Right renal cortex interstitium (tissue), 3 donors: ENCODE results near the gene AP2M1. TPM values are rescaled to one million over a fixed set of nuclear protein-coding genes. Genes with fewer than 3 reads are reported as not detected.
"Not testable (repeated sequence)": the region's sequence is repeated elsewhere in the genome, so short reads cannot be mapped to it uniquely, and the experiment has no call there.

Experiments
- DNase-seq, 3 donors: peaks; one replicate each; pipeline ENCODE4 v3.0.0-alpha.2; 2013; ENCODE audit warnings: low read depth in 3 of 3, low spot score in 2 of 3
- polyA plus RNA-seq, 3 donors: library from polyadenylated mRNA; unstranded; fragments of 120-200 nt; gene quantifications; one replicate each; pipeline ENCODE4 v1.2.1, GENCODE V29; 2013; ENCODE audit not compliant: insufficient read length in 3 of 3

Gene AP2M1
- 100 to 1,000 TPM; 399 to 438 (median 427) TPM for polyA plus RNA-seq

DNA sequence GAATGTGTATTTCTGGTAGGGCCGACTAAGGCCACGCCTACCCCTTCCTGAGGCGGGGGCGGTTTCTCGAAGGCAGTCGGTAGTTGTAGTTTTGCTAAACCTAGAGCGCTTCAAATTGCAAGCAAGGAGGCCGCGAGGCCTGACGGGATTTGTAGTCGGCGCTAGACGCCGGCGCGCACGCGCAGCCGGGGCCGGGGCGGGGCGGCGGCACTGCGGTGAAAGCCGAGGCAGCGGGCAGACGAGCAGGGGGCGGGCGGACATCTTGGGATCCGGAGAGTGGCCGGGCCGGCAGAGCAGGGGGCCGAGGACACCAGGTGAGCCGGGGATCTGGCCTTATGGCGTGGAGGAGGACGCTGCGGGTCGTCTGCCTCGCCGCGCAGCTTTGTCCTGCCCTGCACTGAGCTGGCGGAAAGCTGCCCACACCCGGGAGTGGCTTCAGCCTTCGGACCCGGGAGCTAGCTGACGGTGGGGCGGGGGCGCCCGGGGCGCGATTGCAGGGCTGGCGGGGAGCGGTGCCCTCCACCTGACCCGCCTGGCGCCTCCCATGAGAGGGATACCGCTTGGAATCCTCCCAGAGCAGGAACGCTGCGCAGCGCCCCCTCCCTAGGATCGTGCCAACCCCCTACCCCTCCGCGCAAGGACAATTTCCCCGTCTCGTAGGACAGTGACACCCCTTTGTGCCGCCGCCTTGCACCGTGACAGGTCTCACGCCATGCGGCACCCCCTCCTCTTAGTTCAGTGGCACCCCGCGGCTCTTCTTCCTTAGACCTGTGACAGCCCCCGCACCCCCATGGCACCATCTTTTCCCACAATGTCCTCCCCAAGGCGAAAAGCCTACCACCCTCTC, at the start of gene AP2M1:
TSS of gene AP2M1 (plus strand) at position 210 of the 847 bp plus-strand sequence. CDS start 2,139 bp downstream, outside the sequence.
- DNase-seq: peak; percentile 95 to 96 (median 96)

DNA sequence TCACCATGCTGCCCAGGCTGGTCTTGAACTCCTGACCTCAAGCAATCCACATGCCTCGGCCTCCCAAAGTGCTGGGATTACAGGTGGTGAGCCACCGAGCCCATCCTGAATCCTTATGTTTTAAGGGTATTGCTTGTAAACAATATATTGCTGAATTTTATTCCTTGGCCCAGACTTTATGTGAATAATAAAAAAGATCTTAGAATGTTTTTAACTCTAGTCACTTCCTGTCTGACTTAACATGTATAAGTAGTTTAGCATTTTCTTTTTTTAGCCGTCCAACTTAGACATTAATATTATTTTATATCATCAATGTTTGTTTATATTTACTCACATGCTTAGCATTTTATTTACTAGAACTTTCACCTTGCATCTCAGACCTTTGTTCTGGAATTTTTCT, 48.6 kb upstream of the AP2M1 start:
- DNase-seq: no peak

DNA sequence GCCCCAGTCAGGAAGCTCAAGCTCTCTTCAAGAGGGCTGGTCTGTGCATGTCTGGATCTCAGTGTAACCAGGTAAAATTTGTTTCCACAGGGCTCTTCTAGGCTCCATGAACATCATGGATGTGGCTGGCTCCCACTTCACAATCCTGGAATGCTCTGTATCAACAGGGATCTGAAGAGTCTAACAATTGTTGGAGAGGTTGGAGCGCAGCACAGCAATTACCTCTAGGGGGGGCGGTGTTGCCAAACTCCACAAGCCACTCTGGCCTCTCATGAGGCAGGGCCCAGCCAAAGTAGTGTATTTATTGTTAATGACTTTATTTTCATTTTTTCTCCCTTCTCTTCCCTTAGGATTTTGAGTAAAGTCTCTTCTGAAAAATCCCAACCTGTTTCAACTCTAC, 45.6 kb upstream of the AP2M1 start:
- DNase-seq: no peak

DNA sequence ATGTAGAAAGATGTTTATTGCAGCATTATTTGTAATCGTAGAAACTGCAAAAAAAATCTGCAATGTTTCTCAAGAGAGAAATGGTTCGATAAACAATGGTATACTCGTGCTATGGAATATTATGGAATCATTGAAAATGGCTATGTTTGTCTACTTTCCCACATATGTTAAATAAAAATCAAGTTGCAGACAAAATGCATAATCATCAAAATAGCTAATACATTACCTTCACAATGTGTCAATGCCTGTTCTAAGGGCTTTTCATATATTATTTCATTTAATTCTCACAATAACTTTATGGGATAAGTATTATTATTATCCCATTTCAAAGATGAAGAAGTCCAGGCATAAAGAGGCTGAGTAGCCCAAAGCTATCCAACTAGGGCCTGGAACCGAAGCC, 41.7 kb upstream of the AP2M1 start:
- no peak for DNase-seq

DNA sequence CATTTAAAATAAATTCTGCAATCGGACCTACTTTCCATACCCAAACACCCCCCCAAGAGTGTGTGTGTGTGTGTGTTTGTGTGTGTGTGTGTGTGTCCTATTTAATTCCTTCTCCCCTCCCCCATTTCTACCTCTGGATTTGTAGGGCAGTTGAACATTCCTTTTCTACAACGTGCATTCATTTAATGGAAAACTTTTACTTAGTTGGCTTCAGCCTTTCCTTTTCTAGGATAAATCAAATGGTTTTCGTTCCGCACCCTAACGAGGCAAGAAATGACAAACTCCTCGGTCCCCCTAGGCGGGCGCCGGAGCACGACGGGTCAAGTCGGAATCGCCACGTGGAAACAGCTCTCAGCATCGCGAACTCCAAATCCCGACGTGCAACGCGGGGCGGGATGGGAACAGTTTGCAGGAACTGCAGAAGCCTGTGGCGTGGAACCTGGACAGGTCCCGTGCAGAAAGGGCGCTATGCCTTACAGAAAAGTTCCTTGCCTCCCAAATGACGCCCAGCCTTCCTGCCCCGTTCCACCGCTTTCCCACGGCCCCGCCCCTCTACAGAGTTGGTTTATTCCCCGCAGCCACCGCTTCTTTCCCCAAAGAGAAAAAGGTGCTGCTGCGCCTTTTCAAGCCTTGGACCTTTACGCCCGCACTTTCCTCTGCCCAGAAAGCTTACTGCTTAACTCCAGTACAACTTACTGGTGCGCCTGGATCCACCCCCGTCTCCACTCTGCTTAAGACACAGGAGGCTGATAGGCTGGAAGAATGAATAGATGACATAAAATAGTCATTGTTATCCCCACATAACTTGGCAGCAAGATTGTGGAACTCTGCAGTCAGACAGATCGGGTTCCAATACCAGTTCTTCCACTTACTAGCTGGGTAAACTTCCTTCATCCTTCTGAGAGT, 40.6 kb upstream of the AP2M1 start:
- DNase-seq: peak in 1 of 3 donors; percentile 47

DNA sequence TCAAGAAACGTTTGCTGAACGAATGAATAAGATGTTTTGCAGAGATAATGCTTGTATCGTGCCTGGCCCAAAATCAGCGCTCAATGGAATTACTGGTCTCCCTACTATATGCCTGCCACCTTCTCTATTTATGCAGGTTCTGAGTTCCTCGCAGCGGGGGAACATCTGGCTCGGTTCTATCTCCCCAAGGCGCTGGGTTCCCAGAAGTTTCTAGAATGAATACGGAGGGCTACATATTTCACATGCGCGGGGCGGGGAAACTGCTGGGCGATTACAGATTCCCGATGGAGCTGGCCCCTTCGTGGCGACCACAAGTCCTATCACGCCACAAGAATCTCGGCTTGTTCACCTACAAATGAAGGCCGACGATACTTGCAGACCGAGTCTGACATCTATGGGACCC, 39.9 kb upstream of the AP2M1 start:
- peak in 1 of 3 donors; percentile 10 for DNase-seq

DNA sequence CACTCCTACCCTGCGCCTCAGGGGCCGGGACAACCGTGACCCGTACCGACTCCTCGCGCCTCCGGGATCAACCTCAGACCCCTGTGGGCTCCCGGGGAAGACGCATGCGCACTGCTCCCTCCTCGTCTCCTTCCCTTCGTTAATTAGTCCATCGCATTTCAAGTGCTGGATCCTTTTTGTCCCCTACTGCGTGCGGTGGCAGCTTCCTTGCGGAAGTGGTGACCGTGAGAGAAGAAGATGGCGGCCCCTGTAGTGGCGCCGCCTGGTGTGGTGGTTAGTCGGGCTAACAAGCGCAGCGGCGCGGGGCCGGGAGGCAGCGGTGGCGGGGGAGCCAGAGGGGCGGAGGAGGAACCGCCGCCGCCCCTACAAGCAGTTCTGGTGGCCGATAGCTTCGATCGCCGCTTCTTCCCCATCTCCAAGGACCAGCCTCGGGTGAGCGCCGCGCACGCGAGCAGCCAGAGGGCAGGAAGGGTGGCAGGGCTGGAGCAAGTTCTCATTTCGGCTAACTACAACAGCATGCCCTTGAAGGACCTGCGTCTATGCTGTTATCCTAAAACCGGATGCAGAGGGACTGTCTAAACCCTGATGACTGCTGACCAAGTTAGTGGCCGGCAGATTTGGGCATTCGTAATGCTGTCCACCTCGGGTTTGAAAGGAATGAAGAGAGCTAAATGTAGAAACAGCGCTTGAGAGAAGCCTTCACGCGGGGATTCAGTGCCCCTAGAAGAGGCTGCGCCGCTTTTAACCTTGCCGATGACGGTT, 39.3 kb upstream of the AP2M1 start, which contains the start of gene EIF2B5:
TSS of gene EIF2B5 (plus strand) at position 210 of the 762 bp plus-strand sequence. CDS start at position 238, 28 bp downstream.
- peak; percentile 80 to 90 (median 89) for DNase-seq

DNA sequence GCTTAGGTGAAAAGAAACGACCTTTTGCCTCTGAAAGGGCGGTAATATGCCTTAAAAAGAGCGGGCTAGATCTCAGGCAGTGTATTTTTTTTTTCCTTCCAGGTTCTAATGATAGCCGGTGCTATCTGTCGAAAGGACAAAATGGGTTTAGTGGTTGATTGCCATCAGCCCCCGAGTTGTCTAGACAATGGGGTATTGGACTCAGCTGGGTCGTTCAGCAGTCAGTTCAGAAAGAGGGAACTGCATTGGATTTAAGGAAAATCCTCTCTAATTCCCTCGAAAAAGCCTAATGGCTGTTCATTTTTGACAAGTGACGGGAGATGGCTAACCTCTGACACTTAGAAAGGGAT, 38.8 kb upstream of the AP2M1 start:
- DNase-seq: no peak

DNA sequence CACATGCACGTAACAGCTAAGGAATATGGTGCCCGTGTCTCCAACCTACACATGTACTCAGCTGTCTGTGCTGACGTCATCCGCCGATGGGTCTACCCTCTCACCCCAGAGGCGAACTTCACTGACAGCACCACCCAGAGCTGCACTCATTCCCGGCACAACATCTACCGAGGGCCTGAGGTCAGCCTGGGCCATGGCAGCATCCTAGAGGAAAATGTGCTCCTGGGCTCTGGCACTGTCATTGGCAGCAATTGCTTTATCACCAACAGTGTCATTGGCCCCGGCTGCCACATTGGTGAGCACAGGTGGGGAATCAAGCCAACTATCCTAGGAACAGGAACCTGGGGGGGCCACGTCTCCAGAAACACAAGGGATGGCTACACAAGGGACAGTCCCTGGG, 34.2 kb upstream of the AP2M1 start:
- DNase-seq: no peak

DNA sequence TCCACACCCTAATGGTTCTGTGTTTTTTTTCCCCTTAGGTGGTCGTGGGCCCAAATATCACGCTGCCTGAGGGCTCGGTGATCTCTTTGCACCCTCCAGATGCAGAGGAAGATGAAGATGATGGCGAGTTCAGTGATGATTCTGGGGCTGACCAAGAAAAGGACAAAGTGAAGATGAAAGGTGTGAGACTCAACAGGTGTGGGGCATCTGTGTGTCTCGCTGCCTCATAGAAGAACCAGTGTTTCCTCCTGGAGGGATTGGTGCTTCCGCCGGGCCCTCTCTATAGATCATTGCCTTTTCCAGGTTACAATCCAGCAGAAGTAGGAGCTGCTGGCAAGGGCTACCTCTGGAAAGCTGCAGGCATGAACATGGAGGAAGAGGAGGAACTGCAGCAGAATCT, 32.5 kb upstream of the AP2M1 start:
- DNase-seq: no peak

DNA sequence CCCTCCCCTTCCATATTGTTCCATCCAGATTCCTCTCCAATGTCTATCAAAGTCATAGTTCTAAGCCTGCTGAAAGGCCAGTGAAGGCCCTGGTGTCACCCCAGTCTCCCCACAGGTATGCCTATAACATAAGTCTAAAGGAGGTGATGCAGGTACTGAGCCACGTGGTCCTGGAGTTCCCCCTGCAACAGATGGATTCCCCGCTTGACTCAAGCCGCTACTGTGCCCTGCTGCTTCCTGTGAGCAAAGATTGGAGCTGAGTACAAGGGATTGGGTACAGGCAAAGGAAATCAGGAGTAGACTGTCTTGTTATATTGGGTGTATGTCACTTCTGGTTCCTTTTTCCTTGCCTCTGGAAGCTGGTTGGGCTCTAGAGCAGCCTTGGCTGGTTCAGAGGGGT, 31.3 kb upstream of the AP2M1 start:
- DNase-seq: no peak

DNA sequence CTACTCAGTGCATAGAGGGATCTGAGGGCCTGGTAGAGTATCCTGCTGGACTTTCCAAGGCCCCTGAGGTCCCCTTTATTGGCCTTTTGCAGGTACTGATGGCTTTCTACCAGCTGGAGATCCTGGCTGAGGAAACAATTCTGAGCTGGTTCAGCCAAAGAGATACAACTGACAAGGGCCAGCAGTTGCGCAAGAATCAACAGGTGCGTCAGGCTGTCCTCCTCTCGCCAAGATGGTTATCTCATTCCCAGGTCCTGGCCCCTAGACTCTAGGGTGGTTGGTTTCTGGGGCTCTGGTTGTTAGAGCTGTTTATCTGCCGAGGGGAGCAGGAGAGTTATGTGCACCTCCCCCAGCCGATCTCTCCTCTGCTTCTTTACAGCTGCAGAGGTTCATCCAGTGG, 30.1 kb upstream of the AP2M1 start:
- no peak for DNase-seq

DNA sequence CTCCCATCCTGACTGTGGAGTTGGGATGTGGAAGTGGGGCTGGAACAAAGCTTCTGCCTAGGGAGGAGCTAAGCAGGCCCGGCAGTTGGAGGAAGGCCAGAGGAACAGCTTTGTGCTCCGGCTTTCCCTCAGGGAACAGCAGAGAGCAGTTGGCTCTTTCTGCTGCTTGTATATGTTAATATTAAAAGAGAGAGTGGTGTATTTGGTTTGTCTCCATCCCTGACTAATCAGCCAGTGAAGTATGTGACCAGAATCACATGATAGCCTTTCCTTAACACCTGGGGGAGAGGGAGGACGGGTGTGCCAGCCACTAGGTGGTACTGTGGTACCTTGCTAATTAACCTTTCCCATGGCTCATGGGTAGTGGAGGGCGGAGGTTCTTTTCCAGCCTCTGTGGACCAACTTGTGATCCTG, 29.5 kb upstream of the AP2M1 start:
- peak in 1 of 3 donors; percentile 36 for DNase-seq

DNA sequence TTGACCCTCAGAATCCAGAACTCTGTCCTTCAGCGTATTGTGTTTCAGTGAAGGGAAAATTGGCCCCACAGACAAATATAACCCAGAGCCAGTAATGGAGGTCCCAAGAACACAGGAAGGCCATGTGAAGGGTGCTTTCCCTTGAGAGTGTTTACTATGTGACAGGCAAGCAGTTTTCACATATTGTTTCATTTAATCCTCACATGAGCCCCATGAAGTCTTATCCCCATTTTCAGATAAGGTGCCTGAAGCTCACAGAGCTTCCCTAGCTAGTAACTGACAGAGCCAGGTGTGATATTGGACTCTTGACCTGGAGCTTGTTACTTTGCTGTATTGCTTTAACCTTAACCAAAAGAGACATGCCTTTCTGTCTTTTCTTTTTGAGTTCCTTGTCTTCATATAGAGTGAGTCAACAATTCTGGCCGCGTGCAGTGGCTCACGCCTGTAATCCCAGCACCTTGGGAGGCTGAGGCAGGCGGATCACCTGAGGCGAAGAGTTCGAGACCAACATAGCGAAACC, 28.8 kb upstream of the AP2M1 start:
- DNase-seq: no peak

DNA sequence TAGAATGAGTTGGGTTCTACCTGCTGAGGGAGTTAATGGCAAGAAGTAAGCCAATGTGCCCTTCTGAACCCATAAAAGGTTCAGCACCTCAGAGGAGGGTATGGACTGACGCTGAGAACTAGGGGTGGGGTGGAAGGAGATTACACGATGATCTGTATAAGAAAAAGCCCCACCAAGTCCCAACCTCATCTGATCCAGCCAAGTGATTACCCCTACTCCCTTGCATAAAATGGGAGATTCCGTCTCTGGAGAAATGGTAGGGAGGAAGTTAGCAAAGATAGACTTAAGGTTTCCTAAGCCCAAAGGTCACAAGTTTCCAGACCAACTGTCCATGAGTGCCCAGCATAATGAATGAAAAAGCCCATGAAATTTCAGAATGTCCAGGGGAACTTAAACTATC, 26.6 kb upstream of the AP2M1 start:
- DNase-seq: no peak

DNA sequence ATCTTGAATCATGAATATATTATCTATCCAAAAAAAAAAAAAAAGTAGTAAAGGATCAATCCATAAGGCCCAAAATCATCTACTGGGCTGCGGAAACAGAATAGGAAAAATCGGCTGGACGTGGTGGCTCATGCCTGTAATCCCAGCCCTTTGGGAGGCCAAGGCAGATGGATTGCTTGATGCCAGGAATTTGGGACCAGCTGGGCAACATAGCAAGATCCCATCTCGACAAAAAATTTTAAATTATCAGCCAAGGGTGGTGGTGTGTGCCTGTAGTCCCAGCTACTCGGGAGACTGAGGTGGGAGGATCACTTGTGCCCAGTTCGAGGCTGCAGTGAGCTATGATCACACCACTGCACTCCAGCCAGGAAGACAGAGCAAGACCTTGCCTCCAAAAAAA, 25.5 kb upstream of the AP2M1 start:
- no peak for DNase-seq

DNA sequence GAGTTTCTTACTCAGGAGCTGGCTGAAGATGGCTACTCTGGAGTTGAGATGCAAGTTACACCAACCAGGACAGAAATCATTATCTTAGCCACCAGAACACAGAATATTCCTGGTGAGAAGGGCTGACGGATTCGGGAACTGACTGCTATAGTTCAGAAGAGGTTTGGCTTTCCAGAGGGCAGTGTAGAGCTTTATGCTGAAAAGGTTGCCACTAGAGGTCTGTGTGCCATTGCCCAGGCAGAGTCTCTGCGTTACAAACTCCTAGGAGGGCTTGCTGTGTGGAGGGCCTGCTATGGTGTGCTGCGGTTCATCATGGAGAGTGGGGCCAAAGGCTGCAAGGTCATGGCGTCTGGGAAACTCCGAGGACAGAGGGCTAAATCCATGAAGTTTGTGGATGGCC, 24.9 kb upstream of the AP2M1 start:
- DNase-seq: not testable (repeated sequence)

DNA sequence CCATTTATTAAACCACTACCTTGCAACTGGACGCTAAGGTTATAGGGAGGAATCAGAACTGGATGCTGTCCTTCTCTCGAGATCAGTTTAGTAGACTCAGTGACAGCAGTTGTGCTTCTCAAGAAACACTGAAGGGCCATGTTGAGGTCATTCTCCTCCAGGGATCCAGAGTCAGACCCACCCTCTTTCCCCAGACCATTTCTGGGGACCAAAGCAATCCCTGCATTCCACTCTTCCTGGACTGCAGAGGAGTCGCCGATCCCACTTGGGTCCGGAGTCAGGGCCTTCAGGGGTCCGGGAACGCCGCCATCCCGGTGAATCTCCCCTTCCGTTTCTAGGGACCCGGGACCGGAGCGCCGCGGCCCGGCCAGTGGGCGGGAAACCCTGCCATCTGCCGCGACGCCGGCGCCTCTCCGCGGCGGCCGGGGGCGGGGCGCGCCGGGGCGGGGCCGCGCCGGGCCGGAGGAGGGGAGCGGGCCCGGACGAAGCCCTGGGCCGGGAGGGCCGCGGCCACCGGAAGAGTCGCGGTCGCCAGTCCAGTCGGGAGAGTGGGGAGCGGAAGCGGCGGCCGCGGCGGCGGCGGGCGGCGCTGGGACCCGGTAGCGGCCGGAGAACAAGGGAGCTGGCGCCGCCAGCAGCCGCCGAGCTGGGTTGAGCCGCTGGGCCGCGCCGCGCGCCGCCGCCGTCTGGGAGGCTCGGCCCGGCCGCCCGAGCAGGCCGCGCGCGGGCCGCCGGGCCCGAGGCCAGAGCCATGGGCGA, 19.6 kb upstream of the AP2M1 start, which contains the start of gene DVL3:
TSS of gene DVL3 (plus strand) at position 493 of the 759 bp plus-strand sequence. CDS start at position 752, 259 bp downstream.
- peak in 1 of 3 donors; percentile 37 for DNase-seq
